NCI-H510A treated with DMSO at 0.1 percent for 48 hours (cell line): ENCODE results near the gene CABLES1.

Experiments
- DNase-seq: peaks from one replicate; lab custom pipeline; 2025; lab: John Stamatoyannopoulos, UW

The CABLES1 gene

GRCh38 chr18:23243816-23244215, 108.5 kb downstream of the CABLES1 start:
- no peak for DNase-seq

- peak; percentile 70 for DNase-seq
These were observed 109.1 kb downstream of the CABLES1 start for GRCh38 chr18:23244401-23244800.

- DNase-seq, result no peak
These were observed 110.2 kb downstream of the CABLES1 start for GRCh38 chr18:23245461-23245860.

GRCh38 chr18:23247331-23247730, 112.0 kb downstream of the CABLES1 start:
- DNase-seq, result no peak

GRCh38 chr18:23247896-23248295, 112.6 kb downstream of the CABLES1 start:
- no peak for DNase-seq

GRCh38 chr18:23248826-23249225, 113.5 kb downstream of the CABLES1 start:
- no peak for DNase-seq

GRCh38 chr18:23249348-23249747, 114.1 kb downstream of the CABLES1 start:
- DNase-seq, result no peak

- no peak for DNase-seq
These were observed 115.8 kb downstream of the CABLES1 start for GRCh38 chr18:23250893-23251656.

- DNase-seq, result no peak
These were observed 118.3 kb downstream of the CABLES1 start for GRCh38 chr18:23253630-23254029.

- no peak for DNase-seq
These were observed 121.9 kb downstream of the CABLES1 start for GRCh38 chr18:23257137-23257536.

- no peak for DNase-seq
These were observed 122.6 kb downstream of the CABLES1 start for GRCh38 chr18:23257686-23258565.

GRCh38 chr18:23258566-23259469, 123.5 kb downstream of the CABLES1 start:
- DNase-seq, result no peak

GRCh38 chr18:23259701-23260681, 124.7 kb downstream of the CABLES1 start:
- DNase-seq, result peak; percentile 72

- DNase-seq, result no peak
These were observed 125.8 kb downstream of the CABLES1 start for GRCh38 chr18:23260926-23261590.

GRCh38 chr18:23263551-23264235, 128.4 kb downstream of the CABLES1 start:
- no peak for DNase-seq

GRCh38 chr18:23265682-23266399, 130.6 kb downstream of the CABLES1 start:
- DNase-seq, result no peak

- DNase-seq, result no peak
These were observed 131.6 kb downstream of the CABLES1 start for GRCh38 chr18:23266717-23267446.

- DNase-seq, result no peak
These were observed 132.1 kb downstream of the CABLES1 start for GRCh38 chr18:23267447-23267776.
